HEK293T (cell line): ENCODE measurements around the gene CDH16.
"Not testable (repeated sequence)": the region's sequence is repeated elsewhere in the genome, so short reads cannot be mapped to it uniquely, and the experiment has no call there.

Experiments
- CTCF ChIA-PET: fragments of 350-600 bp; formaldehyde crosslinking; extraction: SDS; loops from one replicate; lab custom pipeline; 2021; ENCODE audit warnings: antibody characterized with exemption, inconsistent platforms; lab: Yijun Ruan, JAX
- POLR2A ChIA-PET: fragments of 350-600 bp; formaldehyde crosslinking; extraction: SDS; loops from one replicate; lab custom pipeline; 2020; ENCODE audit warnings: antibody characterized with exemption, inconsistent platforms; lab: Yijun Ruan, JAX
- DNase-seq: peaks from one replicate; pipeline ENCODE4 v3.0.0; 2012; ENCODE audit warnings: mixed read lengths; ENCODE audit errors: extremely low spot score
- ARNT ChIP-seq: fragments of 450-650 bp; IDR thresholded peaks from 2 replicates; pipeline ENCODE4 v1.6.1; 2017; ENCODE audit warnings: mild to moderate bottlenecking
- BHLHE40 ChIP-seq: fragments of 450-650 bp; IDR thresholded peaks from 2 replicates; pipeline ENCODE4 v1.6.1; 2016; ENCODE audit warnings: mild to moderate bottlenecking, moderate library complexity, borderline replicate concordance
- CTBP1 ChIP-seq: fragments of 450-650 bp; IDR thresholded peaks from 2 replicates; pipeline ENCODE4 v1.6.1; 2016; ENCODE audit warnings: borderline replicate concordance
- ELF4 ChIP-seq: fragments of 450-650 bp; IDR thresholded peaks from 2 replicates; pipeline ENCODE4 v1.6.1; 2017; ENCODE audit warnings: antibody characterized with exemption
- FOXA1 ChIP-seq: fragments of 450-650 bp; IDR thresholded peaks from 2 replicates; pipeline ENCODE4 v1.6.1; 2016; ENCODE audit warnings: mild to moderate bottlenecking
- FOXK2 ChIP-seq: fragments of 450-650 bp; IDR thresholded peaks from 2 replicates; pipeline ENCODE4 v1.6.1; 2016; ENCODE audit warnings: mild to moderate bottlenecking
- FOXM1 ChIP-seq: fragments of 450-650 bp; IDR thresholded peaks from 2 replicates; pipeline ENCODE4 v1.6.1; 2017; ENCODE audit warnings: mild to moderate bottlenecking, borderline replicate concordance
- HDGF ChIP-seq: fragments of 450-650 bp; IDR thresholded peaks from 2 replicates; pipeline ENCODE4 v1.6.1; 2017; ENCODE audit warnings: antibody characterized with exemption, borderline replicate concordance
- L3MBTL2 ChIP-seq: fragments of 450-650 bp; conservative IDR thresholded peaks from 2 replicates; pipeline ENCODE4 v1.6.1; 2016; ENCODE audit warnings: mild to moderate bottlenecking
- LEF1 ChIP-seq: fragments of 450-650 bp; IDR thresholded peaks from 2 replicates; pipeline ENCODE4 v1.6.1; 2017; ENCODE audit warnings: mild to moderate bottlenecking, borderline replicate concordance
- NFRKB ChIP-seq: fragments of 450-650 bp; IDR thresholded peaks from 2 replicates; pipeline ENCODE4 v1.6.1; 2016; ENCODE audit warnings: mild to moderate bottlenecking, moderate library complexity
- SP1 ChIP-seq: fragments of 450-650 bp; IDR thresholded peaks from 2 replicates; pipeline ENCODE4 v1.6.1; 2017
- SUZ12 ChIP-seq: fragments of 450-650 bp; IDR thresholded peaks from 2 replicates; pipeline ENCODE4 v1.6.1; 2016; ENCODE audit warnings: mild to moderate bottlenecking
- TARDBP ChIP-seq: fragments of 450-650 bp; IDR thresholded peaks from 2 replicates; pipeline ENCODE4 v1.6.1; 2016
- ZNF384 ChIP-seq: fragments of 450-650 bp; IDR thresholded peaks from 2 replicates; pipeline ENCODE4 v1.6.1; 2016
- TF ChIP-seq, protein P1 (sequence below): fragments of 450-650 bp; IDR thresholded peaks from 2 replicates; pipeline ENCODE4 v1.6.1; 2016

The CDH16 gene

DNA sequence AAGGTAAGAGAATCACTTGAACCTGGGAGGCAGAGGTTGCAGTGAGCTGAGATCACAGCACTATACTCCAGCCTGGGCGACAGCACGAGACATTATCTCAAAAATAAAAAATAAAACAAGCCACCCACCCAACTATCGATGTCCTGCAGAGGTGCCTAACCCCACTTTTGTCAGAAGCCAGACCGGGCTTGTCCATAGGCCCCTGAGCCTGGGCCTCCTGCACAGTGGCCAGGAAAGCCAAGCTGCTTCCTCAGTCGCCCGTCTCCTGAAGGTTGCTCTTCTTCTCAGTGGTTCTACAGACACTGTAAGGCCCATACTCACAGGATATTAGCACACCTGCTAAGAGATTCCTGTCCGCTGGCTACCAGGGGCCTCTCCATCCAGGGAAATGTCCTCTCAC, 27.9 kb upstream of the CDH16 start:
- CTCF ChIA-PET = no interaction called here
- POLR2A ChIA-PET = no interaction called here
- TF ChIP-seq FOXM1 = no peak
- no peak for TF ChIP-seq HDGF
- no peak for TF ChIP-seq SP1
- no peak for TF ChIP-seq ARNT
- TF ChIP-seq L3MBTL2 = no peak
- no peak for TF ChIP-seq BHLHE40
- TF ChIP-seq ELF4 = no peak
- TF ChIP-seq SUZ12 = no peak
- TF ChIP-seq FOXK2 = no peak
- TF ChIP-seq FOXA1 = no peak
- DNase-seq = no peak

DNA sequence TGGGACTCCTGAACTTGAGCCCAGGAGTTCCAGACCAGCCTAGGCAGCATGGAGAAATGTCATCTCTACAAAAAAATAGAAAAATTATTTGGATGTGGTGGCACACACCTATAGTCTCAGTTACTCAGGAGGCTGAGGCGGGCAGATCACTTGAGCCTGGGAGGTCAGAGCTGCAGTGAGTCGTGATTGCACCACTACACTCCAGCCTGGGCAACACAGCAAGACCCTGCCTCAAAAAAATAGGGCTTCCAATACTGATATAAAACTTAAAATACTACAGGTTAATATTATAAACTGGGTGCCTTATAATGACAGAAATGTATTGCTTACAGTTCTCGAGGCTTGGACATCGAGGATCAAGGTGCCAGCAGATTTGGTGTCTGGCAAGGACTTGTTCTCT, 27.3 kb upstream of the CDH16 start:
- no peak for DNase-seq
- TF ChIP-seq ARNT = no peak
- no peak for TF ChIP-seq FOXM1
- TF ChIP-seq CTBP1 = no peak
- no peak for TF ChIP-seq L3MBTL2
- TF ChIP-seq, protein P1, sequence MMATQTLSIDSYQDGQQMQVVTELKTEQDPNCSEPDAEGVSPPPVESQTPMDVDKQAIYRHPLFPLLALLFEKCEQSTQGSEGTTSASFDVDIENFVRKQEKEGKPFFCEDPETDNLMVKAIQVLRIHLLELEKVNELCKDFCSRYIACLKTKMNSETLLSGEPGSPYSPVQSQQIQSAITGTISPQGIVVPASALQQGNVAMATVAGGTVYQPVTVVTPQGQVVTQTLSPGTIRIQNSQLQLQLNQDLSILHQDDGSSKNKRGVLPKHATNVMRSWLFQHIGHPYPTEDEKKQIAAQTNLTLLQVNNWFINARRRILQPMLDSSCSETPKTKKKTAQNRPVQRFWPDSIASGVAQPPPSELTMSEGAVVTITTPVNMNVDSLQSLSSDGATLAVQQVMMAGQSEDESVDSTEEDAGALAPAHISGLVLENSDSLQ = no peak
- no peak for TF ChIP-seq NFRKB
- TF ChIP-seq ZNF384 = no peak
- TF ChIP-seq TARDBP = no peak
- TF ChIP-seq FOXA1 = no peak
- TF ChIP-seq FOXK2 = no peak
- ChIA-PET CTCF (no interaction called here), POLR2A (no interaction called here)

DNA sequence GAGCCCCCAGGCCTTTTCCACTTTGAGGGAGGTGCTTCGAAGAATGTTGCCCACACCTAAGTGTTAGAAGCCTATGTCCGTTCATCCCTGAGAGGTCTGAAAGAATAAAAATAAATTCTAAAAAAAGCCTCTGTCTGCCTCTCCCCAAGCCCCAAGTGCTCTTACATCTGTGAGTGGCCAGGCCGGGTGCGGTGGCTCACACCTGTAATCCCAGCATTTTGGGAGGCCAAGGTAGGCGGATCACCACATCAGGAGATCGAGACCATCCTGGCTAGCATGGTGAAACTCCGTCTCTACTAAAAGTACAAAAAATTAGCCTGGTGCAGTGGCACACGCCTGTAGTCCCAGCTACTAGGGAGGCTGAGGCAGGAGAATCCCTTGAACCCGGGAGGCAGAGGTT, 26.3 kb upstream of the CDH16 start:
- POLR2A ChIA-PET, DNase-seq: not testable (repeated sequence)
- CTCF ChIA-PET = interaction anchor here (0.6 to 1.1 kb wide), 2 partner anchors 49 to 276 kb away, joined by 3 to 4 read pairs; no protein-coding TSS in a partner anchor

DNA sequence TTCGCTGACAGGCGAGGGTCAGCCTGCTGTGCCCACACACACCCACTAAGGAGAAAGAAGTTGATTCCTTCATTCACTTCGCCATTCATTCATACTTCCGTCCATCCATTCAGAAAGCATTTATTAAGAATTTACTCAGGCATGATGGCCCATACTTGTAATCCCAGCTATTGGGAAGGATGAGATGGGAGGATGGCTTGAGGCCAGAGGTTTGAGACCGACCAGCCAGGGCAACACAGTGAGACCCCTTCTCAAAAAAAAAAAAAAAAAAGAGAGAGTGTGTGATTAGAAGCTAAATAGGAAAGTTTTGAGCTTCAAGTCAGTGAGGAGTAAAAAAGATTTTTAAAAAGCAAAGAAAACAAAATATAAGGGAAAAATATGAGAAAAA, 25.4 kb upstream of the CDH16 start:
- TF ChIP-seq ZNF384 = no peak
- no peak for TF ChIP-seq FOXK2
- no peak for TF ChIP-seq FOXA1
- no peak for TF ChIP-seq HDGF
- TF ChIP-seq FOXM1 = no peak
- no peak for TF ChIP-seq SP1
- TF ChIP-seq TARDBP = no peak
- TF ChIP-seq, protein P1 = no peak
- no peak for TF ChIP-seq NFRKB
- no peak for TF ChIP-seq BHLHE40
- TF ChIP-seq CTBP1 = no peak
- no peak for TF ChIP-seq LEF1
- no peak for TF ChIP-seq SUZ12
- TF ChIP-seq ELF4 = no peak
- no peak for TF ChIP-seq ARNT
- DNase-seq = no peak
- CTCF ChIA-PET = interaction anchor here (0.6 to 1.5 kb wide), 3 partner anchors 17 to 53 kb away, joined by 3 to 4 read pairs (median 4); partner anchors contain the start of gene CES3
- POLR2A ChIA-PET = interaction anchor here (1.2 kb wide), 1 partner anchor 17 kb away, joined by 3 read pairs; no protein-coding TSS in a partner anchor

DNA sequence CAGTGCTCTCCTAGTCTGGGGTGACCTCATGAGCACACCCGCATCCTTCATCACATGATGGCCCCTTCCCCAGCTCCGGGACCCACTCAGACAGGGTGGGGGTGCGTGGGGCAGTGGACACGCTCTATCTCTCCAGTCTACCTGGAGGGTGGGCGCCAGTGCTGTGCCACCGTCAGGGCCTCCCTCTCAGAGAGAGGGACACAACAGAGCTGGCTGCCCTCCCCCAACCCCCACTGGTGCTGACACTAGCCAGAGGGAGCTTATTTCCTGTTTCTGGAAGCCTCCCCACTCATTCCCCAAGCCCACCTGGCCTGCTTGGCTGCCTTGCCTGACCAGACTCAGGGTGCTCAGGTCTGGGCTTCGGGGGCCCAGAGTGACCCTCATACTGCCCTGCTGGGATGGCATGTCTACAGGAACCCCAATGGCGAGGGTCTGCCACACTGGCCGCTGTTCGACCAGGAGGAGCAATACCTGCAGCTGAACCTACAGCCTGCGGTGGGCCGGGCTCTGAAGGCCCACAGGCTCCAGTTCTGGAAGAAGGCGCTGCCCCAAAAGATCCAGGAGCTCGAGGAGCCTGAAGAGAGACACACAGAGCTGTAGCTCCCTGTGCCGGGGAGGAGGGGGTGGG, 24.9 kb upstream of the CDH16 start:
- ChIA-PET CTCF (interaction anchor here (0.6 to 1.5 kb wide), 2 partner anchors 17 to 53 kb away, joined by 3 to 4 read pairs; partner anchors contain the start of gene CES3), POLR2A (interaction anchor here (1.2 kb wide), 1 partner anchor 17 kb away, joined by 3 read pairs; no protein-coding TSS in a partner anchor)
- no peak for TF ChIP-seq NFRKB
- no peak for TF ChIP-seq ELF4
- no peak for TF ChIP-seq TARDBP
- no peak for TF ChIP-seq FOXA1
- TF ChIP-seq, protein P1 = no peak
- TF ChIP-seq FOXM1 = no peak
- no peak for TF ChIP-seq ARNT
- TF ChIP-seq ZNF384 = no peak
- no peak for TF ChIP-seq LEF1
- DNase-seq = no peak

DNA sequence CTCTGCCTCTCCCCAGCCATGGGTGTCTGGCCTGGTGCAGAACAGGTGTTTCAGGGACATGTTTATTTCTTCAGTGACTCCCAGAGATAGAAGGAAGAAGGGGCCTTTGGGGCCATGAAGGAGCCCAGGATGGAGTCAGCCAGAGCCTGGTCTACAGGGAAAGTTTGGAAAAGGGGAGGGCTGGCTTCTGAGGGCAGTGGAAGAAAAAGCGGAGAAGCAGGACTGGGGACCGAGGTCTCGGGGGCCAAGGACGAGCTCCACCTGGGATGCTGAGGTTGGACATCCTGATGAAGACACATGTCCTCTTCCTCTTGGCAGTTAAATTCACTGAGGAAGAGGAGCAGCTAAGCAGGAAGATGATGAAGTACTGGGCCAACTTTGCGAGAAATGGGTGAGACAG, 24.3 kb upstream of the CDH16 start:
- TF ChIP-seq CTBP1 = no peak
- TF ChIP-seq LEF1 = no peak
- no peak for TF ChIP-seq FOXA1
- TF ChIP-seq NFRKB = no peak
- TF ChIP-seq ELF4 = no peak
- no peak for TF ChIP-seq TARDBP
- TF ChIP-seq, protein P1 = no peak
- no peak for TF ChIP-seq ARNT
- no peak for TF ChIP-seq L3MBTL2
- TF ChIP-seq BHLHE40 = no peak
- TF ChIP-seq ZNF384 = no peak
- TF ChIP-seq FOXM1 = no peak
- TF ChIP-seq HDGF = no peak
- TF ChIP-seq FOXK2 = no peak
- no peak for TF ChIP-seq SUZ12
- TF ChIP-seq SP1 = no peak
- DNase-seq = no peak
- POLR2A ChIA-PET = no interaction called here
- CTCF ChIA-PET = interaction anchor here (1.5 kb wide), 1 partner anchor 18 kb away, joined by 4 read pairs; the partner anchor contains the start of gene CES3
